Gastrocnemius medialis (tissue), 4 donors: ENCODE data around the gene SREBF2. TPM values are rescaled to one million over a fixed set of nuclear protein-coding genes. Genes with fewer than 3 reads are reported as not detected.

ENCODE experiments used
- ATAC-seq, 2 donors: fragments of 150-250 bp; one replicate each; pipeline ENCODE4 v1.9.1; 2016
- DNase-seq, 2 donors: peaks; one replicate each; pipeline ENCODE4 v3.0.0-alpha.2; 2019
- H3K27ac ChIP-seq, 4 donors: fragments of 200-600 bp; sonication (generic); 1 replicate in 1 of 4; 2 replicates in 3 of 4; pipeline ENCODE4 v1.5.1; 2016 to 2018; ENCODE audit warnings: mild to moderate bottlenecking in 2 of 4, moderate library complexity in 1 of 4
- H3K27me3 ChIP-seq, 3 donors: fragments of 200-600 bp; sonication (generic) in 2 of 3; 1 replicate in 1 of 3; 2 replicates in 2 of 3; pipeline versions ENCODE4 v1.5.1 to v1.6.0; 2016 to 2019; ENCODE audit warnings: mild to moderate bottlenecking in 1 of 3, moderate library complexity in 1 of 3
- H3K36me3 ChIP-seq, 2 donors: fragments of 200-600 bp; sonication (generic) in 1 of 2; one replicate each; pipeline ENCODE4 v1.5.1; 2017 to 2018
- H3K4me1 ChIP-seq, 2 donors: fragments of 200-600 bp; sonication (generic) in 1 of 2; one replicate each; pipeline ENCODE4 v1.5.1; 2016 to 2017; ENCODE audit warnings: mild to moderate bottlenecking in 2 of 2
- H3K4me3 ChIP-seq, 4 donors: fragments of 200-600 bp; sonication (generic) in 3 of 4; 1 replicate in 1 of 4; 2 replicates in 3 of 4; pipeline ENCODE4 v1.5.1; 2016 to 2019; ENCODE audit warnings: mild to moderate bottlenecking in 2 of 4
- H3K9me3 ChIP-seq, 3 donors: fragments of 200-600 bp; sonication (generic) in 2 of 3; 1 replicate in 1 of 3; 2 replicates in 2 of 3; pipeline ENCODE4 v1.5.1; 2016 to 2019
- POLR2A ChIP-seq, 2 donors: fragments of 450-650 bp; IDR thresholded peaks; one replicate each; pipeline ENCODE4 v1.6.1; 2017; ENCODE audit warnings: antibody characterized with exemption in 2 of 2, mild to moderate bottlenecking in 2 of 2, moderate library complexity in 2 of 2
- in situ Hi-C, 4 donors: fragments of 200-750 bp; cut with MboI; loops; one replicate each; pipeline versions ENCODE4 v1.15.0 to v1.8.0; 2017; ENCODE audit warnings: low sequenced_read_pairs in 4 of 4
- intact Hi-C: fragments of 100-400 bp; cut with DNase I; formaldehyde crosslinking; loops from one replicate; pipeline ENCODE4 v1.15.1; 2023; ENCODE audit warnings: low total_unique reads
- total RNA-seq, 4 donors: library from RNA; depleted of rRNA; stranded (reverse); fragments of >200 nt; gene quantifications; one replicate each; pipeline versions ENCODE4 v1.1.0 to v1.2.3, GENCODE V29; 2016
- TF ChIP-seq, protein P1 (sequence below), 5 experiments: fragments of 450-650 bp in 3 of 5; fragments of 200-600 bp in 2 of 5; sonication (generic) in 2 of 5; IDR thresholded peaks in 4 of 5; conservative IDR thresholded peaks in 1 of 5; 1 replicate in 4 of 5; 2 replicates in 1 of 5; pipeline ENCODE4 v1.5.1; 2016 to 2019; ENCODE audit warnings: antibody characterized with exemption in 5 of 5, mild to moderate bottlenecking in 3 of 5, moderate library complexity in 3 of 5

Gene SREBF2
- total RNA-seq, 4 donors from 2014 or later: 25.1 to 40.9 (median 36.1) TPM

DNA sequence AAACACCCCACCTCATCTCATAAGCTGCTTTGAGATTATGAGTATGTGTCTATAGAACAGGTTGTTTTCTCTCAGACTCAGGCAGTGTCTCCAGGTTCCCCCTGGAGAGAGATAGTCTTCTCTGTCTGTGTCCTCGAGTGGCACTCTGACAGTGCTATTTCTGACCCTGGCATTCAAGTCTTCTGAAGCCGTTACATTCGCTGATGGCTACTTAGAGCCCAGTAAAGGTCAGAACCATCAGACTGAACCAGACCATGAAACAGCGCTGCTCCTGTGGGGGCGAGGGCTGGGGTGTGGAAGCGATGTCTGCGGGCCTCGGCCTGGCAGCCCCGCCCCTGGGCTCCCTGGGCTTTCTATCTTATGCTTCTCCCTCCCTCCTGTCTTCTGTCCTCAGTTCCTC is 58.5 kb downstream of the SREBF2 start:
- H3K36me3 ChIP-seq: peaks cover 0 to 42% of the 10 kb centered on the region in 2 donors
- H3K4me3 ChIP-seq: no peak overlapping the region
- no peaks in the 10 kb centered on the region for H3K9me3 ChIP-seq
- DNase-seq (peak in 1 of 2 donors; percentile 59), ATAC-seq (peak; percentile 64 to 97)
- no peaks in the 10 kb centered on the region for H3K27me3 ChIP-seq
- peak overlapping the region; percentile 66 to 75 (median 74) for H3K27ac ChIP-seq
- TF ChIP-seq, protein P1, sequence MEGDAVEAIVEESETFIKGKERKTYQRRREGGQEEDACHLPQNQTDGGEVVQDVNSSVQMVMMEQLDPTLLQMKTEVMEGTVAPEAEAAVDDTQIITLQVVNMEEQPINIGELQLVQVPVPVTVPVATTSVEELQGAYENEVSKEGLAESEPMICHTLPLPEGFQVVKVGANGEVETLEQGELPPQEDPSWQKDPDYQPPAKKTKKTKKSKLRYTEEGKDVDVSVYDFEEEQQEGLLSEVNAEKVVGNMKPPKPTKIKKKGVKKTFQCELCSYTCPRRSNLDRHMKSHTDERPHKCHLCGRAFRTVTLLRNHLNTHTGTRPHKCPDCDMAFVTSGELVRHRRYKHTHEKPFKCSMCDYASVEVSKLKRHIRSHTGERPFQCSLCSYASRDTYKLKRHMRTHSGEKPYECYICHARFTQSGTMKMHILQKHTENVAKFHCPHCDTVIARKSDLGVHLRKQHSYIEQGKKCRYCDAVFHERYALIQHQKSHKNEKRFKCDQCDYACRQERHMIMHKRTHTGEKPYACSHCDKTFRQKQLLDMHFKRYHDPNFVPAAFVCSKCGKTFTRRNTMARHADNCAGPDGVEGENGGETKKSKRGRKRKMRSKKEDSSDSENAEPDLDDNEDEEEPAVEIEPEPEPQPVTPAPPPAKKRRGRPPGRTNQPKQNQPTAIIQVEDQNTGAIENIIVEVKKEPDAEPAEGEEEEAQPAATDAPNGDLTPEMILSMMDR (IDR thresholded peaks at IDR 0.05 in 4 of 5, conservative IDR thresholded peaks at IDR 0.05 in 1 of 5): no peak
- no peak for TF ChIP-seq POLR2A (IDR thresholded peaks at IDR 0.05)
- in situ Hi-C loops: no loop called here
- H3K4me1 ChIP-seq: peaks cover 24 to 26% of the 10 kb centered on the region in 2 donors
- intact Hi-C loops: no loop called here

- DNase-seq (no peak), ATAC-seq (no peak)
- intact Hi-C loops (no loop called here), in situ Hi-C loops (no loop called here)
- Histone ChIP-seq H3K4me1 (peaks cover 24 to 26% of the 10 kb centered on the region in 2 donors), H3K9me3 (no peaks in the 10 kb centered on the region), H3K36me3 (peaks cover 0 to 41% of the 10 kb centered on the region in 2 donors), H3K4me3 (no peak overlapping the region), H3K27me3 (no peaks in the 10 kb centered on the region), H3K27ac (peak overlapping the region in 2 of 4 donors; percentile 13 to 34)
- TF ChIP-seq POLR2A (IDR thresholded peaks at IDR 0.05): no peak
- TF ChIP-seq, protein P1 (IDR thresholded peaks at IDR 0.05 in 4 of 5, conservative IDR thresholded peaks at IDR 0.05 in 1 of 5): no peak
Measured at GRCh38 chr22:41892721-41893120, 59.8 kb downstream of the SREBF2 start.

GRCh38 chr22:41893591-41894375 is 60.9 kb downstream of the SREBF2 start:
- Histone ChIP-seq H3K27me3 (no peaks in the 10 kb centered on the region), H3K27ac (peak overlapping the region in 1 of 4 donors; percentile 34), H3K36me3 (peaks cover 0 to 31% of the 10 kb centered on the region in 2 donors), H3K9me3 (no peaks in the 10 kb centered on the region), H3K4me1 (peaks cover 31 to 33% of the 10 kb centered on the region in 2 donors), H3K4me3 (no peak overlapping the region)
- DNase-seq (no peak), ATAC-seq (no peak)
- in situ Hi-C loops: no loop called here
- TF ChIP-seq, protein P1 (IDR thresholded peaks at IDR 0.05 in 4 of 5, conservative IDR thresholded peaks at IDR 0.05 in 1 of 5): no peak
- TF ChIP-seq POLR2A (IDR thresholded peaks at IDR 0.05): no peak
- intact Hi-C loops: no loop called here

- intact Hi-C loops: no loop called here
- H3K9me3 ChIP-seq: no peaks in the 10 kb centered on the region
Measured at GRCh38 chr22:41898645-41899044, 65.7 kb downstream of the SREBF2 start.

More at GRCh38 chr22:41898645-41899044, 65.7 kb downstream of the SREBF2 start:
- DNase-seq (peak in 1 of 2 donors; percentile 65), ATAC-seq (peak; percentile 28 to 48)
- H3K4me3 ChIP-seq: no peak overlapping the region
- H3K36me3 ChIP-seq: peaks cover 0 to 27% of the 10 kb centered on the region in 2 donors
- peaks cover 30 to 31% of the 10 kb centered on the region in 2 donors for H3K4me1 ChIP-seq
- TF ChIP-seq POLR2A (IDR thresholded peaks at IDR 0.05): no peak
- TF ChIP-seq, protein P1 (IDR thresholded peaks at IDR 0.05 in 4 of 5, conservative IDR thresholded peaks at IDR 0.05 in 1 of 5): no peak
- H3K27me3 ChIP-seq: no peaks in the 10 kb centered on the region
- H3K27ac ChIP-seq: peak overlapping the region; percentile 10 to 80 (median 72)
- in situ Hi-C loops: no loop called here
